HepG2 (cell line): Measurements from ENCODE around the gene ZNF500. TPM values are rescaled to one million over a fixed set of nuclear protein-coding genes. Genes with fewer than 3 reads are reported as not detected.

Experiments
- BRD4 ChIP-seq: sonication (generic); formaldehyde crosslinking; IDR thresholded peaks from 2 replicates; pipeline ENCODE4 v1.4.0; 2020; ENCODE audit warnings: missing genetic modification reagents
- CBX5 ChIP-seq: sonication (generic); formaldehyde crosslinking; IDR thresholded peaks from 2 replicates; pipeline ENCODE4 v1.4.0; 2020; ENCODE audit warnings: missing genetic modification reagents, borderline replicate concordance
- EP300 ChIP-seq, 3 experiments: sonication (generic) in 1 of 3; formaldehyde crosslinking in 1 of 3; IDR thresholded peaks; 2 replicates each; pipeline versions ENCODE4 v1.5.1 to v1.6.1; 2011 to 2020; ENCODE audit warnings: low read depth in 2 of 3, low read length in 2 of 3, borderline replicate concordance in 1 of 3, improper control_type of control experiment in 1 of 3, mild to moderate bottlenecking in 1 of 3, missing genetic modification reagents in 1 of 3, moderate library complexity in 1 of 3
- HOXA9 ChIP-seq: sonication (generic); formaldehyde crosslinking; IDR thresholded peaks from 2 replicates; pipeline ENCODE4 v1.8.1; 2022; ENCODE audit warnings: missing genetic modification reagents, mild to moderate bottlenecking, moderate library complexity, borderline replicate concordance
- KLF16 ChIP-seq, 2 experiments: sonication (generic) in 1 of 2; formaldehyde crosslinking in 1 of 2; IDR thresholded peaks; 2 replicates each; pipeline versions ENCODE4 v1.6.1 to v1.8.0; 2016 to 2023; ENCODE audit warnings: missing genetic modification reagents in 2 of 2, missing compliant biosample characterization in 1 of 2
- MEIS1 ChIP-seq: sonication (generic); formaldehyde crosslinking; IDR thresholded peaks from 2 replicates; pipeline ENCODE4 v1.9.0; 2021; ENCODE audit warnings: mild to moderate bottlenecking, missing genetic modification reagents, moderate library complexity, borderline replicate concordance
- RBM22 ChIP-seq: fragments of 200-400 bp; formaldehyde crosslinking; optimal IDR thresholded peaks from 2 replicates; pipeline ENCODE3; 2017; ENCODE audit warnings: mild to moderate bottlenecking, low read length, moderate library complexity
- SSRP1 ChIP-seq: IDR thresholded peaks from 2 replicates; pipeline ENCODE4 v1.6.1; 2016; ENCODE audit warnings: control low read depth
- ZBTB8A ChIP-seq: sonication (generic); formaldehyde crosslinking; IDR thresholded peaks from 2 replicates; pipeline ENCODE4 v1.4.0; 2020; ENCODE audit warnings: mild to moderate bottlenecking, low read depth, missing genetic modification reagents, borderline replicate concordance
- ZFP36L2 ChIP-seq: sonication (generic); formaldehyde crosslinking; IDR thresholded peaks from 2 replicates; pipeline ENCODE4 v1.4.0; 2020; ENCODE audit warnings: missing genetic modification reagents
- ZNF329 ChIP-seq: sonication (generic); formaldehyde crosslinking; IDR thresholded peaks from 2 replicates; pipeline ENCODE4 v1.9.0; 2021; ENCODE audit warnings: low read depth, mild to moderate bottlenecking, missing genetic modification reagents
- ZNF335 ChIP-seq: sonication (generic); formaldehyde crosslinking; IDR thresholded peaks from 2 replicates; pipeline ENCODE4 v1.4.0; 2020; ENCODE audit warnings: missing genetic modification reagents
- ZNF337 ChIP-seq: sonication (generic); formaldehyde crosslinking; IDR thresholded peaks from 2 replicates; pipeline ENCODE4 v1.5.1; 2020; ENCODE audit warnings: missing genetic modification reagents, low read depth, mild to moderate bottlenecking, borderline replicate concordance
- ZNF350 ChIP-seq: sonication (generic); formaldehyde crosslinking; IDR thresholded peaks from 2 replicates; pipeline ENCODE4 v1.4.0; 2020; ENCODE audit warnings: mild to moderate bottlenecking, low read depth, missing genetic modification reagents, borderline replicate concordance
- ZNF713 ChIP-seq: sonication (generic); formaldehyde crosslinking; IDR thresholded peaks from 2 replicates; pipeline ENCODE4 v1.4.0; 2020; ENCODE audit warnings: mild to moderate bottlenecking, missing genetic modification reagents
- ZNF746 ChIP-seq: sonication (generic); formaldehyde crosslinking; IDR thresholded peaks from 2 replicates; pipeline ENCODE4 v1.8.0; 2022; ENCODE audit warnings: mild to moderate bottlenecking, missing genetic modification reagents
- polyA plus RNA-seq, 8 experiments: library from polyadenylated mRNA; depleted of rRNA in 3 of 8; stranded (reverse) in 7 of 8; unstranded in 1 of 8; fragments of >200 nt; fragmentation: Illumina TruSeq in 4 of 8; extraction: Trizol in 4 of 8; gene quantifications; 2 replicates each; pipeline versions ENCODE4 v1.2.1 to v1.2.3, GENCODE V29; 2011 to 2016; ENCODE audit warnings: low read depth in 4 of 8, missing spikeins in 1 of 8, mixed read lengths in 1 of 8; ENCODE audit not compliant: insufficient read depth in 1 of 8
- total RNA-seq, 5 experiments: library from RNA; depleted of rRNA; stranded (reverse); fragments of >200 nt; fragmentation: Illumina TruSeq; extraction: Trizol; gene quantifications; 2 replicates each; pipeline ENCODE4 v1.2.3, GENCODE V29; 2016; ENCODE audit warnings: low read depth in 1 of 5
- TF ChIP-seq, protein P1 (sequence below): IDR thresholded peaks from 2 replicates; pipeline ENCODE4 v1.6.1; 2016
- TF ChIP-seq, protein P2 (sequence below): sonication (generic); formaldehyde crosslinking; IDR thresholded peaks from 2 replicates; pipeline ENCODE4 v1.4.0; 2020; ENCODE audit warnings: missing genetic modification reagents
- TF ChIP-seq, protein P3 (sequence below): sonication (generic); formaldehyde crosslinking; IDR thresholded peaks from 2 replicates; pipeline ENCODE4 v1.8.1; 2023; ENCODE audit warnings: mild to moderate bottlenecking, missing genetic modification reagents, borderline replicate concordance
- TF ChIP-seq, protein P4 (sequence below): sonication (generic); formaldehyde crosslinking; IDR thresholded peaks from 2 replicates; pipeline ENCODE4 v1.5.0; 2020; ENCODE audit warnings: missing genetic modification reagents
- TF ChIP-seq, protein P5 (sequence below): sonication (generic); formaldehyde crosslinking; IDR thresholded peaks from 2 replicates; pipeline ENCODE4 v1.8.0; 2022; ENCODE audit warnings: missing genetic modification reagents, mild to moderate bottlenecking, moderate library complexity, borderline replicate concordance

Gene ZNF500
- total and polyA plus RNA-seq, 2 of the 13 experiments (the other 11 are each of a cell fraction or from before 2014, with no cell fraction given), result 6.1 to 12.2 TPM

DNA sequence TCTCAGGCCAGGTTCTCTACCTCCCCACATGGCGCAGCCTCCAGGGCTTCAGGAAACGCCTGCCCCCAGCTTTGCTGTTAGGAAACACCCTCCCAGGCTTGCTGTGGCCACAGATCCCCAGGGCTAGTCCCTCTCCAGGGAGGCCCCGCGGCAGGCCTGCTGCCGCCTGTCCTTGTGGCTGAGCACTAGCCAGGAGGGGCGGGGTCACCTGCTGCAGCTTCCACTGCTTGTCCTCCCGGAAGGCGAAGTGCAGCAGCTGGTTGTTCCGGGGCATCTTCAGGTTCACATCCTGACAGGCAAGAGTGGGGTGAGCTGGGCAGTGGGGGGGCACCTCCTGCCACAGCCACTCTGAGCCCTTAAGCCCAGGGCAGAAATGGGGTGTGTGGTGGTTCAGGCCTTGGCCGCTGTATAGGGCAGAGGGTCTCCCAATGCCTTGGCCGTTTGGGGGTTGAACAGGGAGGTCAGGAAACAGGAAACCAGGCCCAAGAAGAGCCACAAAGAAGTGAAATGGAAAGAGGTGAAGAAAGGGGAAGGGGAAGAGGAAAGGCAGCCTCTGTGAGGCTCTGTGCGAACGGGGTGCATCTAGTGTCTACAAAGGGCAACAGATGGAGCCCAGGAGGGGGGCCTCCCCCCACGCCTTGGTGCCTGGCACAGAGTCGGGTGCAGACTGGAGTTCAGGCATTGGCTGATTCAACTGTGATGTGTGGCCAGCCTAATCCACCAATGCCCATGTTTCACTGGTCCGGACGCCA is 33.5 kb upstream of the ZNF500 start (continued):
- TF ChIP-seq ZNF350 (CRISPR knock-in tag), result no peak
- TF ChIP-seq MEIS1 (CRISPR knock-in tag), result no peak
- TF ChIP-seq, protein P1, sequence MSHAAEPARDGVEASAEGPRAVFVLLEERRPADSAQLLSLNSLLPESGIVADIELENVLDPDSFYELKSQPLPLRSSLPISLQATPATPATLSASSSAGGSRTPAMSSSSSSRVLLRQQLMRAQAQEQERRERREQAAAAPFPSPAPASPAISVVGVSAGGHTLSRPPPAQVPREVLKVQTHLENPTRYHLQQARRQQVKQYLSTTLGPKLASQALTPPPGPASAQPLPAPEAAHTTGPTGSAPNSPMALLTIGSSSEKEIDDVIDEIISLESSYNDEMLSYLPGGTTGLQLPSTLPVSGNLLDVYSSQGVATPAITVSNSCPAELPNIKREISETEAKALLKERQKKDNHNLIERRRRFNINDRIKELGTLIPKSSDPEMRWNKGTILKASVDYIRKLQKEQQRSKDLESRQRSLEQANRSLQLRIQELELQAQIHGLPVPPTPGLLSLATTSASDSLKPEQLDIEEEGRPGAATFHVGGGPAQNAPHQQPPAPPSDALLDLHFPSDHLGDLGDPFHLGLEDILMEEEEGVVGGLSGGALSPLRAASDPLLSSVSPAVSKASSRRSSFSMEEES (CRISPR knock-in tag), result no peak
- no peak for TF ChIP-seq ZNF337 (CRISPR knock-in tag)
- no peak for TF ChIP-seq HOXA9 (CRISPR knock-in tag)
- no peak for TF ChIP-seq ZNF713
- no peak for TF ChIP-seq ZBTB8A (CRISPR knock-in tag)
- TF ChIP-seq, protein P2, sequence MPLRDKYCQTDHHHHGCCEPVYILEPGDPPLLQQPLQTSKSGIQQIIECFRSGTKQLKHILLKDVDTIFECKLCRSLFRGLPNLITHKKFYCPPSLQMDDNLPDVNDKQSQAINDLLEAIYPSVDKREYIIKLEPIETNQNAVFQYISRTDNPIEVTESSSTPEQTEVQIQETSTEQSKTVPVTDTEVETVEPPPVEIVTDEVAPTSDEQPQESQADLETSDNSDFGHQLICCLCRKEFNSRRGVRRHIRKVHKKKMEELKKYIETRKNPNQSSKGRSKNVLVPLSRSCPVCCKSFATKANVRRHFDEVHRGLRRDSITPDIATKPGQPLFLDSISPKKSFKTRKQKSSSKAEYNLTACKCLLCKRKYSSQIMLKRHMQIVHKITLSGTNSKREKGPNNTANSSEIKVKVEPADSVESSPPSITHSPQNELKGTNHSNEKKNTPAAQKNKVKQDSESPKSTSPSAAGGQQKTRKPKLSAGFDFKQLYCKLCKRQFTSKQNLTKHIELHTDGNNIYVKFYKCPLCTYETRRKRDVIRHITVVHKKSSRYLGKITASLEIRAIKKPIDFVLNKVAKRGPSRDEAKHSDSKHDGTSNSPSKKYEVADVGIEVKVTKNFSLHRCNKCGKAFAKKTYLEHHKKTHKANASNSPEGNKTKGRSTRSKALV (CRISPR knock-in tag), result no peak
- TF ChIP-seq ZNF746 (CRISPR knock-in tag), result no peak
- TF ChIP-seq RBM22, result no peak
- TF ChIP-seq EP300 (IDR thresholded peaks at IDR 0.05; ENCODE audit: low read depth in 2 of 2, low read length in 2 of 2), result no peak
- TF ChIP-seq EP300 (CRISPR knock-in tag; IDR thresholded peaks at IDR 0.05; ENCODE audit: borderline replicate concordance), result no peak
- TF ChIP-seq KLF16 (CRISPR knock-in tag; IDR thresholded peaks at IDR 0.05), result no peak
- TF ChIP-seq, protein P3, sequence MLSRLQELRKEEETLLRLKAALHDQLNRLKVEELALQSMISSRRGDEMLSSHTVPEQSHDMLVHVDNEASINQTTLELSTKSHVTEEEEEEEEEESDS (CRISPR knock-in tag), result no peak
- TF ChIP-seq ZFP36L2 (CRISPR knock-in tag), result no peak
- no peak for TF ChIP-seq SSRP1 (CRISPR knock-in tag)
- TF ChIP-seq ZNF335 (CRISPR knock-in tag), result 0 out of 2 replicates have a peak, but pooled peaks have one; percentile 57
- TF ChIP-seq, protein P4, sequence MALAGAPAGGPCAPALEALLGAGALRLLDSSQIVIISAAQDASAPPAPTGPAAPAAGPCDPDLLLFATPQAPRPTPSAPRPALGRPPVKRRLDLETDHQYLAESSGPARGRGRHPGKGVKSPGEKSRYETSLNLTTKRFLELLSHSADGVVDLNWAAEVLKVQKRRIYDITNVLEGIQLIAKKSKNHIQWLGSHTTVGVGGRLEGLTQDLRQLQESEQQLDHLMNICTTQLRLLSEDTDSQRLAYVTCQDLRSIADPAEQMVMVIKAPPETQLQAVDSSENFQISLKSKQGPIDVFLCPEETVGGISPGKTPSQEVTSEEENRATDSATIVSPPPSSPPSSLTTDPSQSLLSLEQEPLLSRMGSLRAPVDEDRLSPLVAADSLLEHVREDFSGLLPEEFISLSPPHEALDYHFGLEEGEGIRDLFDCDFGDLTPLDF (CRISPR knock-in tag), result no peak
- TF ChIP-seq, protein P5, sequence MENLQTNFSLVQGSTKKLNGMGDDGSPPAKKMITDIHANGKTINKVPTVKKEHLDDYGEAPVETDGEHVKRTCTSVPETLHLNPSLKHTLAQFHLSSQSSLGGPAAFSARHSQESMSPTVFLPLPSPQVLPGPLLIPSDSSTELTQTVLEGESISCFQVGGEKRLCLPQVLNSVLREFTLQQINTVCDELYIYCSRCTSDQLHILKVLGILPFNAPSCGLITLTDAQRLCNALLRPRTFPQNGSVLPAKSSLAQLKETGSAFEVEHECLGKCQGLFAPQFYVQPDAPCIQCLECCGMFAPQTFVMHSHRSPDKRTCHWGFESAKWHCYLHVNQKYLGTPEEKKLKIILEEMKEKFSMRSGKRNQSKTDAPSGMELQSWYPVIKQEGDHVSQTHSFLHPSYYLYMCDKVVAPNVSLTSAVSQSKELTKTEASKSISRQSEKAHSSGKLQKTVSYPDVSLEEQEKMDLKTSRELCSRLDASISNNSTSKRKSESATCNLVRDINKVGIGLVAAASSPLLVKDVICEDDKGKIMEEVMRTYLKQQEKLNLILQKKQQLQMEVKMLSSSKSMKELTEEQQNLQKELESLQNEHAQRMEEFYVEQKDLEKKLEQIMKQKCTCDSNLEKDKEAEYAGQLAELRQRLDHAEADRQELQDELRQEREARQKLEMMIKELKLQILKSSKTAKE, result no peak
- no peak for TF ChIP-seq BRD4 (CRISPR knock-in tag)
- no peak for TF ChIP-seq ZNF329
- no peak for TF ChIP-seq CBX5 (CRISPR knock-in tag)
